Heart left ventricle (tissue), 13 donors: Measurements from ENCODE around the gene AMDHD2.

Source experiments
- CTCF ChIP-seq, 12 donors: fragments of 200-600 bp; sonication (generic) in 4 of 12; IDR thresholded peaks; one replicate each; pipeline versions ENCODE4 v1.5.0 to v1.8.0; 2018 to 2022; ENCODE audit warnings: antibody characterized with exemption in 12 of 12, mild to moderate bottlenecking in 5 of 12
- POLR2A ChIP-seq, 2 donors: fragments of 450-650 bp; IDR thresholded peaks; one replicate each; pipeline ENCODE4 v1.6.1; 2017; ENCODE audit warnings: antibody characterized with exemption in 2 of 2, mild to moderate bottlenecking in 2 of 2, moderate library complexity in 2 of 2
- donor health status: ischemic (EF 13 %, LVEDD 7.1; RV severe dilation, severe dysfunction).
- donor health status: DM: no; HTN: yes; CAD: no.
- donor health status: DM: no; HTN: no; CAD: no.
- donor health status: ischemic (EF 25% LVEDD 6.9; RV normal size, moderate dysfunction).
- donor health status: ischemic (EF 25% LVEDD 5.7; RV mildly dilated, moderate dysfunction).
- donor health status: ischemic (EF 35%, LVEDD 5.7; RV mildly dilated, moderate dysfunction).
- donor health status: nonischemic (EF 11% LVEDD 7.7; RV severe dilation, severe dysfunction).
- donor health status: DM: yes; HTN: yes; CAD: no.
- donor health status: PGD.
- donor health status: ischemic (EF 29% LVEDD 5.4; RV normal size, mild dysfunction).
- donor health status: nonischemic (EF 23%, LVEDD 6.1; RV moderate dilation, normal function).

- TF ChIP-seq POLR2A (IDR thresholded peaks at IDR 0.05), result no peak
- TF ChIP-seq CTCF (IDR thresholded peaks at IDR 0.05), result no peak
Measured at GRCh38 chr16:2517954-2518605, 2.1 kb upstream of the AMDHD2 start.
